GM18508 (cell line): ENCODE data around the gene CGB2.
"Not testable (repeated sequence)": the region's sequence is repeated elsewhere in the genome, so short reads cannot be mapped to it uniquely, and the experiment has no call there.

Experiments used
- ATAC-seq: cut with Tn5 transposase; IDR thresholded peaks from one replicate; pipeline ENCODE4 v1.9.1; 2021; ENCODE audit warnings: moderate number of reproducible peaks; ENCODE audit not compliant: insufficient read depth, unreplicated experiment

The CGB2 gene

GRCh38 chr19:49031642-49032301 lies at the start of gene CGB2:
TSS of gene CGB2 (plus strand) at chr19:49031890. CDS start at chr19:49032096, 206 bp downstream.
- ATAC-seq, result not testable (repeated sequence)

GRCh38 chr19:48982280-48982679 lies 49.4 kb upstream of the CGB2 start:
- no peak for ATAC-seq

DNA sequence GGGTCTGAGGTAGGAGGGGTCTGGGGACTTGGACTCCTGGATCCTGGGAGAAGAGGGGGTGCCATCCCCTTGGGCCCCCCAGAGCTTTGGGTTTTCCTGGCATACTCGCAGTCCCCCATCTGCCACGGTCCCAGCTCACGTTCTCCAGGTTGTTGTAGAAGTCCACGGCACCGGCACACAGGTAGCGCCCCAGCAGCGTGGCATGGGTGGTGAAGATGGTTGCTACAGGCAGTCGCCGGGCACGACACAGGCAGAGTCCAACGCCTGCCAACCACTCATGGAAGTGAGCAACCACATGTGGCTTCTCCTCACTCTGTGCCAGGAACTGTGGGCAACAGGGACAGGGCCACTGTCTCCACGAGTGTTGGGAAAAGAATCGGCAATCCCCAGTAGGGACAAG lies 46.0 kb upstream of the CGB2 start:
- ATAC-seq, result no peak

DNA sequence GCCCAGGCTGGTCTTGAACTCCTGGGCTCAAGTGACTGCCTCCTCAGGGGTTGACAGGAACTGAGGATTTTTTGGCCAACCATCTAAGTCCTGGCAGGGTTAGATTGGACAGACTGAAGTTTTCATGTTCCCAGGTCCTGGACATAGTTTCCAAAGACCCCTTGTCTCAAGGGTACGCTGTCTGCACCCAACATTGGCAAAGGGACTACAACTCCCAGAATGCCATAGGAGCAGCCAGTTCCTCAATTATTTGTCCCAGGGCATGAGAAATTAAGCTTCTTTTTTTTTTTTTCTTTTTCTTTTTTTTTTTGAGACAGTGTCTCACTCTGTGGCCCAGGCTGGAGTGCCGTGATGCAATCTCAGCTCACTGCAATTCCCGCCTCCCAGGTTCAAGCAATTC lies 45.5 kb upstream of the CGB2 start:
- ATAC-seq, result no peak

DNA sequence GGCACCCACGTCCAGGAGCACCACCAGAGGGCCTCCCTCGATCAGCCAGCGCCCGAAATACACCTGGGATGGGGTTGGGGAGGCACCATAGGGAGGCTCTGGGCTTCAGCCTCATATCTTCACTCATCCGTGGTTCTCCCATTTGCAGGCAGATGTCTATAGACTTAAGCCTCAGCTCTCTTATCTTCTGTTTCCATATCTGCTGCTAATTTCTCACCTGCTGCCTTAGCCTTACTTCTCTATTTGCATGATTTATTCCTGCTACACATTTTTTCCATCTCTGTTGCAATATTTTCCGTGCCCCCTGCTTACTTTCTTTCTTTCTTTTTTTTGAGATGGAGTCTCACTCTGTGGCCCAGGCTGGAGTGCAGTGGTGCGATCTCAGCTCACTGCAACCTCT lies 44.4 kb upstream of the CGB2 start:
- ATAC-seq, result no peak

DNA sequence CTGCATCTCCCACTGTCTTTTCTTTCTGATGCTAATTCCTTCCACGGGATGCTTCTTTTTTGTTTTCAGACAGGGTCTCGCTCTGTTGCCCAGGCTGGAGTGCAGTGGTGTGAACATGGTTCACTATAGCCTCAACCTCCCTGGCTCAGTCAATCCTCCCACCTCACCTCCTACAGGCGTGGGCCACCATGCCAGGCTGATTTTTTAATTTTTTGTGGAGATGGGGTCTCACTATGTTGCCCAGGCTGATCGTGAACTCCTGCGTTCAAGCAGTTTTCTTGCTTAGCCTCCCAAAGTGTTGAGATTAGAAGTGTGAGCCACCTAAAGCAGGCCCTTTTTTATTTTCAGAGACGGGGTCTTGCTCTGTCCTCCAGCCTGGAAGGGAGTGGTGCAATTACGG lies 43.4 kb upstream of the CGB2 start:
- ATAC-seq, result no peak

- no peak for ATAC-seq
Measured at GRCh38 chr19:48988860-48989259, 42.8 kb upstream of the CGB2 start.

GRCh38 chr19:48989701-48990291 lies 41.9 kb upstream of the CGB2 start:
- no peak for ATAC-seq

DNA sequence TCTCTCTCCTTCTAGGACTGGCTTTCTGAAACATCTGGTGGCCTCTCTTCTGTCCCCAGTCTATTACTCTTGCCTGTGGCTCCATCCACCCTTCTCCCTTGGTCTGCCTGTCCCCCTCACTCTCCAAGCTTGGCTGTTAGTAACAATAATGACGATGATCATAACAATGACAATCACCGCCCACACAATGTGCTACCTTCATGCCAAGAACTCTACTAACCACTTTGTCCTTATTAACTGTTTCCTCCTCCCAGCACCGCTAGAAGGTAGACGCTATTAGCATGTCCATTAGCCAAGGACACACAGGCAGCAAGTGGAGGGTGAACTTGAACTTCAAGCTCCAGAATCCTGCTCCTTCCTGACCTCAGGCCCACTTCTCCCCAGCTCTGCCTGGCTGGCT lies 41.3 kb upstream of the CGB2 start:
- ATAC-seq, result no peak

- no peak for ATAC-seq
Measured at GRCh38 chr19:48991011-48991609, 40.6 kb upstream of the CGB2 start.

- ATAC-seq, result no peak
Measured at GRCh38 chr19:48991873-48992580, 39.7 kb upstream of the CGB2 start.

GRCh38 chr19:48992581-48993174 lies 39.0 kb upstream of the CGB2 start:
- no peak for ATAC-seq

- peak; percentile 59 for ATAC-seq
Measured at GRCh38 chr19:48993175-48994034, 38.3 kb upstream of the CGB2 start, which contains the start of the genes GYS1 and RUVBL2. TSS of gene GYS1 (minus strand) at chr19:48993309. CDS start at chr19:48993112, 197 bp downstream. TSS of gene RUVBL2 (plus strand) at chr19:48993887. CDS start at chr19:48993912, 25 bp downstream.

DNA sequence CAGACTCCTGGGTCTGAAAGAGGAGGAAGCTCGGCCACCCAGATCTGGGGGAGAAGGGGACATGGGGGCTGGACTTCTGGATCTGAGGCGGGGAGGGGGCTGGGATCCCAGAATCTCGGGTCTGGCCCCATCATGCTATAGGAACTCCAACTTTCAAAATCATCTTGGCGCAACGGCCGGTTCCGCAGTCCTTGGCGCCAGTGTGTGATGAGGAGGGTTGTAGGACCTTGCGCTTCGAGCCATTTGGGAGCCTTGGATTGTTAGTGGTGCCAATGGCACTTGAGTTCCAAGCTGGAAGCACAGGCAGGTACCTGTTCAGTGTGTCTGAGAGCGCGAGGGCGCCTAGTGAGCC lies 37.7 kb upstream of the CGB2 start:
- ATAC-seq, result no peak

- no peak for ATAC-seq
Measured at GRCh38 chr19:48997972-48998371, 33.7 kb upstream of the CGB2 start.

DNA sequence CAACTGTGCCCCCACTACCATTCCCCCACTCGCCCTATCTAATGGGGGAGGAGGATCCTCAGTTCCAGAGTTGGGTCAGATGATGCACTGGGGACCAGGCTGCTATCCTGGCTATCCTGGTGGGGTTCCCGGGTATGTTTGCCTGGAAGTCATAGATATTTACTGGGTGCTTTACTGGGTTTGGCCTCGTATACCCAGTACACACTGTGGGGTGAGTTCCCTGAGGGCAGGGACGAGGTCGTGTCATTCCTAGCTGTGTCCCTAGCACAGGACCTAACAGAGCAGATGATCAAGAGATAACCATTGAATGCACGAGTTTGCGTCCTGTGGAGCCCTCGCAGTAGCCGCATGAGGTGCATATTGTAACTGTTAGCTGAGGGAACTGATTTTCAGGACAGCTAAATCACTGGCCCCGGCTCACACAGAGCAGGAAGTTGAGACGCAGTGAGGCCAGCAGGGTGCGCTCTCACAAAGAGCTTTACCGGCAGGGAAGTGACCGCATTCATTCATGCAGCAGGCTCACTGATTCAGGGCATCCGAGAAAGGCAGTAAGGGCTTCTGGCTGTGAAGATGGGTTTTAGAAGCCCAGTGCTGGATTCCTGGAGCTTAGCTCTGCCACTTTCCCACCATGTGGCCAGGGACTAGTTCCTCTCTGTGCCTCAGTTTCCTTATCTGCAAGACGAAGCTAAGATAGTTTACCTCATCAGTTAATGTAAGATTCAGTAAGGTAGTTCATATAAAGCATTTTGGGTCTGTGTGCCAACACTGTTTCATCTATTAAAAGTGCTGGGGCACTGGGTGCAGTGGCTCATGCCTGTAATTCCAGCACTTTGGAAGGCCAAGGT lies 32.0 kb upstream of the CGB2 start:
- ATAC-seq, result no peak

GRCh38 chr19:49004133-49004532 lies 27.6 kb upstream of the CGB2 start:
- ATAC-seq, result no peak

DNA sequence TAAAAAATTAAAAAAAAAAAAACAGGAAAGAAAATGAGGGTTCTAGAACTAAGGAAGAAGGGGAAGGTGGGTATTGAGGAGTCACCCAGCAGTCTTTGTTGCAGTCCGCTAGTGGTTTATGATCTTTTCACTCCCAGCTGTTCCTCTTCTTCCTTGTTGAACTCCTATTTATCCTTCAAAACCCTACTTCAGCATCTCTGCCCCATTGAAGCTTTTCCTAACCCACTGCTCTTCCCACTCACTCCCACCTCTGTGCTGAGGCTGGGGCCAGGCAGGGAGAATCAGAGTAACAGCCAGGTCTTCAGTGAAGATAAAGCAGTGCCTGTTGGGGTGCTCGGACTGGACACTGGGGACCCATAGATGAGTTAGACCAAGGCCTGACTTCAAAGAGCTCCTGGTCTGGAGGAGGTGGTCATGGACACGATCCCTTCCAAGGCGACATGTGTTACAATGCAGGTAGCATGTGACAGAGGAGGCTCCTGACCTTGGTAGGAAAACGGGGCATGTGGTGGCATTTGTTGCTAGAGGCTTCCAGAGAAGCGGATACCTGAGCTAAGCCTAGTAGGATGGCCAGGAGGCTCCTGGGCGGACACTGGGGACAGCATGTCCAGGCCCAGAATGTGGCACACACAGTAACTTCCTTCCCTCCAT lies 26.6 kb upstream of the CGB2 start:
- ATAC-seq, result no peak
